GM21576 (cell line): Measurements from ENCODE around the gene MXRA8.
A peak's percentile ranks its signal among the peaks of the same experiment; 100 is the strongest.

ENCODE experiments used
- ATAC-seq: cut with Tn5 transposase; IDR thresholded peaks from one replicate; pipeline ENCODE4 v1.9.1; 2021; ENCODE audit warnings: mild to moderate bottlenecking, moderate library complexity; ENCODE audit not compliant: unreplicated experiment

MXRA8 gene

DNA sequence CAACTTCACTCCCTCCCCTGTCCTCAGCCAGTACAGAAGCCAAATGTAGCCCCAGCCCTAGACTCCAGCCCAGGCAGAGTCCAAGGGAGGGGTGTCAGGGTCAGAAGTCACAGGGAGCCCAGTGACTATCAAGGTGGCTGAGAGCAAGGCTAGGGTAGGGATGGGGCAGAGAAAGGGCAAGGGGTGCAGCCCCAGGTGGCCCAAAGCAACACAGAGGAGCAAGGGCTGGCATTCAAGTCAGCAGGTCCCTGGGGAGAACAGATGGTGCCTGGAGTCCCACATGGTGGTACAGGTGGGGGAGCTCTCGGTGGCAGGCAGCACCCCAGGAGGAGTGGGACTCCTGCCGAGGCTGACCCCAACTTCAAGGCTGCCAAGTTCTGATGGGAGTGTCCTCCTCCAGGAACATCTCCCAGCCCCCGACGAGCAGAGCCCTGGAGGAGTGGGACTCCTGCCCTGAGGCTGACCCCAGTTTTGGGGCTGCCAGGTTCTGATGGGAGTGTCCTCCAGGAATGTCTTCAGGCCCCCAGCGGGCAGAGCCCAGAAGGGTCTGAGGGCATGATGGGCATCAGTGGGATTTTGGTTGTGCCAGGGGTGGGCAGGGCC lies 5.5 kb downstream of the MXRA8 start:
- ATAC-seq, result no peak

DNA sequence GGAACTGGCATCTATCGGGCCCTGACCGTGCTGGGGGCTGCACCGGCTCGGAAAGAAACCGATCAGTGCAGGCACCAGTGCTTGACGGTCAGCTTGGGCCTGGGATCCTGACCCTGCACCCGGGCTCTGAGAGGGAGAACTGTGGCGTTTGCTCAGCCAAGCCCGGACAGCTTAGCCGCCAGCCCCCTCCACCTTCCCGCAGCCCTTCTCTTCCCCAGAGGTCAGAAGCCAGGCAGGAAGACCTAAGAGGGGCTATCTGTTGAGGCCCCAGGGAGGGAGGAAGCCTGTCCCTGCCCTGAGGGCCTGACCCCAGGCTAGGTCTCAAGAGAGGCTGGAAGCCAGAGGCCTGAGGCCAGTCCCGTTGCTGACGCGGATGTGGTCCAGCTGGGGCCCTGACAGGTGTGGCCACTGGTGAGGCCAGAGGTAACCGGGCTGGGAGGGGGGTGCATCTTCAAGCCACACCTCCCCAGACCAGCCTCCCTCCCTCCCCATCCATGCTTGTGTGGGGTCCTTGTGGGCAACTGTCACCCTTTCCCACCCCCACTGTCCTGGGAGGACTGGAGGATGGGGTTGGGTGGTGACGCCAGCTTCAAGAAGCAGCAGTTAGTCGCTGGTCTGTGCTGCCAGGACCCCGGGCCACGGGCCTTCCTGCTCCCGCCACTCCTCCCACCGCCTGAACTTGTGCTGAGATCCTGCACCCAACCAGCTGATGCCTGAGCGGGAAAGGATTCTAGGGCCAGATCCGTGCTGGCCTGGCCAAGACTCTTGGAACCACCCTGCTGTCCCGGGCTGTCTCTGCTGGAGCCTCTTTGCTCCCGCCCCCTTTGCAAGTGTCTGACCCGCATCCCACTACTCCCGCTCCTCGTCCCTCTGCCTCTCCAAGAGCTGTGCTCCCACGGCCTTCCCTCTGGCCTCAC lies 6.6 kb downstream of the MXRA8 start:
- no peak for ATAC-seq

DNA sequence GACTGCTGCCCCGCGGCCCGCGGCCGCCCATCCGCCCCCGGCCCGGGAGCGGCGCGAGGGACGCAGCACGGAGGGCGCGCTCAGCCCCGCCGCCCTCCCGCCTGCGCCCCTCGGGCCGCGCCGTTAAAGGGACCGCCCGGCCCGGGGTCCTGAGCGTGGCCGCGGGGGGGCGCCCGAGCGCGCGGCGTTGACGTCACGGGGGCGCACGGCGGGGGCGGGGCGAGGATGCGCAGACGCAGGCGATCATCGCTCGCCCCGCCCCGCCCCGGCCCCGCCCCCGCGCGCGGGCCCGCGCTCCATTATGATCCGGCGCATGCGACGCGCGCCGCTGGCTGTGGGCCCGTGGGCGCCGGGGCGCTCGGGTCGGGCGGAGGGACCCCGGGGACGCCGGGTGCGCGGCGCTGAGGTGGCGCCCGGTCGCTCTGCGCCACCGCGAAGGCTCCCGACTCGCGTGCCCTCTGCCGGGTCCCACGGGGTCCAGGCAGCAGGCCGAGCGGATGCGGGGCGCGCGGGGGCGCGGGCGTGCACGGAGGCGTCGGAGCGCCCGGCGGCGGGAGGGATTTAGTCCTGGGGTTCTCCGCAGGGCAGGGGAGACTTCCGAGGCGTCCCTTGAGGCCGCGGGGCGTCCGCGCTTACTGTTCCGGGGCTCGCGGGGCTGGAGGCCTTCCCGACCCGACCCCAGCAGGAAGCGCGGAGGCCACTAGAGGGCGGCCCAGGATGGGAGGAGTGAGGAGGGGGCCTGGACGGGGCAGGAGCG lies 8.9 kb downstream of the MXRA8 start, which contains the start of gene DVL1:
DVL1 (minus strand) TSS at position 163 of the 757 bp plus-strand sequence. CDS start 353 bp downstream, outside the sequence.
- ATAC-seq, result peak; percentile 49

DNA sequence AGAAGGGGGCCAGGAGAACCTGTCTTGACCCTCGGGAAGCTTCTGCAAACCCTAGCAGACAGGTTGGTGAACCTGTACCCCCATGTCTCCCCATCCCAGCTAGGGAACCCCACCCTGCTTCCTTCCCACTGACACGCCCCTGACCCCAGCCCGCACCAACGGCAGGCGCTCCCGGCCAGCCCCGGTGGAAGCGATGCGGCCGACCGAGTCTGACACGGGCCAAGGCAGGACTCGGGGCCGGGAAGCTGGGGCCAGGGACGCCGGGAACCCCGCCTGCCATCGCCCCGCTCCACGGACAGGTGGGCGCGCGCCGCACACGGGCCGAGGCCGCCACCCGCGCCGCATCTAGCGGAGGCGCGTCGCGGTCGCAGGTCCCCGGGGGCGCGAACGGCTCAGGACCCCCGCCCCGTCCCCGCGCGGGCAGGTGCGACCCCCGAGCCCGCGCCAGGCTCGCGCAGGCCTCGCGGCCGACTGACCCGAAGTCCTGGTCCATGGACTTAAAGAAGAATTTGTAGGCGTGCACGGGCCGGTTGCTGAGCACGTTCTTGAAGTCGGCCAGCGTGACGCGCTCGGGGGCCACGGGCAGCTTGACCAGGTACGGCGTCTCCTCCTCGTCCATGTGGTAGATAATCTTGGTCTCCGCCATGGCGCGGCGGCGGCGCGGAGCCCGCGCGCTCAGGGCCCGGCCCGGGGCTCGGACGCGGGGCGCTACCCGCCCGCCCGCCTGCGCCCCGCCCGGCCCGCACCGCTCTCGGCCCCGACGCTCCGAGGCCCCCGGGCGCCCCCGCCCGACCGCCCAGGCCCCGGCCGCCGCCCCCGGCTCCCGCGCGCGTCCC lies 9.7 kb downstream of the MXRA8 start:
- peak; percentile 31 for ATAC-seq

DNA sequence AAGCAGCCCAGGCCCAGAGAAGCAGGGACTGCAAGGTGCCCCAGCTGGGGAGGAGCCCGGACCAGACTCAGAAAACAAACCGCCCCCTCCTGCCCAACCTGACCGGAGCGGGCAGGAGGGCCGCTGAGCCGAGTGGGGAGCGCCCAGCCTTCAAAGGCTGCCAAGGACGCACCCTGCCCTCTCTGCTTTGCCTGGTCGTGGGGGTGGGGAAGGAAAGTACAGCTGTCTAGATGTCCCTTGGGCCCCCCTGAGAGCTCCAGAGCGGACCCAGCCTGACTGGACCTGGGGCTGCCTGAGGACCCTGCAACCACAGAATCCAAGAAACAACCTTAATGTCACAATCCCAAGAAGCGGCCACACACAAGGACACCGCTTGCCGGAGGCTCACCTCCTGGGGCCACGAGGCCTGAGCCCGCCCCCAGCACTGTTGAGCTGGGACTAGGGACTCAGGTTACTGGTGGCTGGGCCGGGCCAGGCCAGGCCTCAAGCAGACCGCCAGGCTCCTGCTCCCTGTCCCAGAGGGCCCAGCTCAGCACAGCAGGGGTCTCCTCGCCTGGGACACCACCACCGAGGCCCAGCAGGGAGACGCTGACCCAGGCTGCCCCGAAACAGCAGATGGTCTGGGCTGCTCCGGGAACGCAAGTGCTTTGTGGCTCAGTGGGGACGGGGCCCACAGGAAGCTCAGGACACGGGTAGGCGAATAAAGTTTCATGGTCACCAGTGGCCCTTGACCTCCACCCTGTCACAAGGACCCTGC lies 10.5 kb downstream of the MXRA8 start:
- ATAC-seq, result no peak

DNA sequence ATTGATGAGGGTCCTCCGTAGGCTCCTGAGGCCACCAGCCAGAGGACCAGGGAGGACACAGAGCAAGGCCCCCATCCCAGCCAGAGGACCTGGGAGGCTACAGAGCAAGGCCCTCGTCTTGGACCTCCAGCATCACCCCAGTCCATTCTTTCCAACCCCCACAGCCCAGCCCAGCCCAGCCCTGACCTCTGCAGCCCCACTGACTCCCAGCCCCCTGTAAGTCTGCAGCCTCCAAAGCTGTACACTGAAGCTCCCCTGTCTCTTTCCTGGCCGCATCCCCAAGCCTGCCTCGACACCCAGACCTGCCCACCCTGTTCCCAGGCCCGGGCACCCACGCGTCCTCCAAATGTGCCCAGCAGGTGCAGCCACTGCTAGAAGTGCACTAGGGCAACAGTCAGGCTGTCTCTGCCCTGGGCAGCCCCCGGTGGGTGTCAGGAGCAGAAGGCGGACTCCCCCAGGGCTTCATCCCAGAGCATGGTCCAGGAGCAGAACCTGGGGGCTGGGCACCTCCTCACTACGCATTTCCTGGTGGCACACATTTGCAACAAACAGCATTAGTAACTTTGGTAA lies 11.2 kb downstream of the MXRA8 start:
- ATAC-seq, result no peak

DNA sequence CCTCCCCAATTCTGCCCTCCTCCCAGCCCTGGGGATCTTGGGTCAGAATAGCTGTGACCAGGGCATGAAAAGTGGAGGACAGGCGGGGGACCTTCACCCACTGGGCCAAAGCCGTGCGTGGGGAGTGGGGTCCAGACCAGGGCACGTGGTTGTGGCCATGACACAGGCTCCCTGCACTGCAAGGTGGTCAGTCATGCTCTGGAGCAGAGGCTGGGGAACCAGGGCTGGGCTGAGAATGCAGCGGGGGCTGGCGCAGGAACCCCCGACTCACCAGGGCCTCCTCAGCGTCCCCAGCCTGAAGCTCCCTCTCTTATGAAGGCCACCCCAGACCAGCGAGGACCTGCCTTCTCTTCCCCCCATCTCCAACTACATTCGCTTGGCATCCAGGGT lies 11.9 kb downstream of the MXRA8 start:
- no peak for ATAC-seq

DNA sequence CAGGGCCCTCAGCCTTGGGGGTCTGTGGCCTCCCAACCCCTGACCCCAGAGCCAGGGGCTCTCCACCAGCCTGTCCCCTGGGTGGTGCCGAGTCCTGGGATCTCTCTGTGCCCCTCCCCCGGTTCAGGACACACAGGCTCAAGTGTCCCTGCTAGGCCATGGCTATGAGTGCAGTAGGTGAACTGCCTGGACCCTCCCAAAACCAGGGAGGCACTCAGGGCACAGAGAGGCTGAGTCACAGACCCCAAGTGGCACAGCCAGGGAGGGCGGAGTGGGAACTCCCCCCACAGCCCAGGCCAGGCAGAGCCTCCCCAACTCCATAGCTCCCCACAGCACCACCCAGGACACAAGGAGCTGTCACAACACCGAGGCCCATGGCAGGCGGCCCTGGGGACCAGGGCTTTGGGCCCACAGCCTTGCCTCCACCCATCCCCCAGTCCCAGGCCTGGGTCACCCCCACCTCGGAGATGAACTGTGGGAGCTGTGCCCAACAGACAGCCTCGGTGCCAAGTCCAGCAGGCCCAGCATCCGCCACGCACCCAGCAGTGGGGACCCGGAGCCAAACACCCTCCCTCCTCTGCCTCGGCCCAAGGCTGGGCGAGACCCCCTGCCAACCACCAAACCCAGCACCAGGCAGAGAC lies 12.4 kb downstream of the MXRA8 start:
- no peak for ATAC-seq

DNA sequence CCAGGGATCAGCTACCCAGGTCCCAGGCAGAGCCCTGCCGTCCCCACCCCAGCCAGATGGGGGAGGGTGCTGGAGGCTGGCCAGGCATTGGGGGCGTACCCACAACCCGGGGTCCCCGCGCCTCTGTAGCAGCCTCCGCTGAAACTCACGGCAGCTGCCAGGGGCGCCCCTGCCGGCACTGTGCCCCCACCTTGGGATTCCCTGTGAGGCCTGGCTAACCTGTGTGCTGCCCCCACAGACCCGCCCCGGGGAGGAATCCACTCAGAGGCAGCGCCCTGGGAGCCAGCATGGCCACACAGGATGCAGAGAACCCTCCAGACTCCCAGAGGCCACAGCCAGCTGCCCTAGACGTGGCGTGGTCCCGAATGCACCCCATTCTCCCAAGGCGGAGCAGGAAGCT lies 13.0 kb downstream of the MXRA8 start:
- ATAC-seq, result no peak

DNA sequence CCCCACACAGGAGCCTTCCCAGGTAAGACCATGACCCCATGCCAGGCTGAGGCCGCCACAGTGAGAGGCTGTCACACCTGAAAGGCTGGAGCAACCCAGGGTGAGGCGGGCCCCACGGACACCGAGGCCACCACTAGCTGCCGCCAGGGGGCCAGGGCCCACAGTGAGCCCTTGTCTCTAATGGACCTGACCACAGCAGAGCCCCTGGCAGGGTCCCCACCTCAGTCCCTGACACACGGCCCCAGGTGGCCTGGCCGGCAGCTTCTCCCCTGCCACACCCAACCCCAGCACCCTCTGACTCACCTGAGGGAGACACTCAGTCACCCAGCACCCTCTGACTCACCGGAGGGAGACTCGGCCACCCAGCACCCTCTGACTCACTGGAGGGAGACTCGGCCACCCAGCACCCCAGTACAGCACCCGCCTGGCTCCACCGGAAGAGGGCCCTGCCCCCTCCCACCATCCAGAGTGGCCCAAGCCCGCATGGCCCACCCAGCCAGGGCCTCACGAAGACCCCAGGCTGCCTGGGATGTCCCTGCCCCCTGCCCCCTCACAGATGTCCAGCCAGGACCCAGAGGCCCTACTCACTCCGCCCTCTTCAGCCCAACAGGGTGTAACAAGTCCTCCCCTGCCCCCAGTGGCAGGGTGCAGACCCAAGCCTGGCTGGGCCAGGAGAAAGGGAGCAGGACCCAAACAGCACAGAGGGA lies 13.5 kb downstream of the MXRA8 start:
- ATAC-seq, result no peak

DNA sequence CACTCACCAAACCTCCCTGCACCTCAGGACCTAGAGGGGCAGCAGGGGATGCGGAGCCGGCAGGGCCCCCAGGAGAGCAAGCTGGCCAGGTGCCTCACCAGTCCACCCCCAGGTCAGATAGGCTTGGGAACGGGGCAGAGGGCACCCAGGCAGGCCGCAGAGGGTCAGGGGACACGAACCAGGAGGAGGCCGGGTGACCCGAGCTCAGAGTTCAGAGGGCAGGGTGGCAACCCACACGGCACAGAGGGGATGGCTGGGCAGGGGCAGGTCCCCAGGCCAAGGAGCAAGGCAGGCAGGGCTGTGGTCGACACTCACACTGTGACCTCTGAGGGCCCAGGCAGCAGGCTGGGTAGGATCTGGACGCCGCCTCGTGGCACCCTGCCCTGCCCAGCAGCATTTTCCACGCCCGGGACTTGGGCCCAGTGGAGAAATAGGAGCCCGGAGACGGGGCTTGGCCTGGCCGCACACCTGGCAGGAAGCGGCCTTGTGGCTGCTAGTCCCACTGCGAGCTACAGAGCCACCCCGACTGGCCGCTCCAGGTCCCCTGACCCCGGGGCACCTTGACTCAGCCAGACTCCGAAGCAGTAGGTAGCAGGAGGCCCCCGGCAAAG lies 14.4 kb downstream of the MXRA8 start:
- no peak for ATAC-seq

DNA sequence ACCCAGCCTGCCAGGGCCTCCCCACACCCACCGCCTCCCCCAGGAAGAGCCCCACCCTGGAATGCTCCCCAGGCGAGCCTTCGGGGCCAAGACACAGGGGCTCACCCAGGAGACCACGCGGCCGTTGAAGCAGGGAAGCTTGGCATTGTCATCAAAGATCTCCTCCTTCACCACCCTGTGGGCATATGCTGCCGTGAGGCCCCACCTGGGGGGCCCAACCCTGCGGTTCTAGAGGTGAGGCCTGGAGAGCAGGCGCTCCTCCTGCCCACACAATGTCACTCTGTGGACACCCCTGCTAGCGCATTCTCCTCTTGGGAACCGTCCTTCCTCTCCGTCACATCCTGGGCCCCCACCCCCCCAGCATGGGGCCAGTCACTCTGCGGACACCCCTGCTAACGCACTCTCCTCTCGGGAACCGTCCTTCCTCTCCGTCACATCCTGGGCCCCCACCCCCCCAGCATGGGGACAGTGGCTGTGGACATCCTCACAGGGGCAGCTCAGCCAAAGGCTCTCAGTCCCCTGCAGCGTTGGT lies 15.7 kb downstream of the MXRA8 start:
- no peak for ATAC-seq

DNA sequence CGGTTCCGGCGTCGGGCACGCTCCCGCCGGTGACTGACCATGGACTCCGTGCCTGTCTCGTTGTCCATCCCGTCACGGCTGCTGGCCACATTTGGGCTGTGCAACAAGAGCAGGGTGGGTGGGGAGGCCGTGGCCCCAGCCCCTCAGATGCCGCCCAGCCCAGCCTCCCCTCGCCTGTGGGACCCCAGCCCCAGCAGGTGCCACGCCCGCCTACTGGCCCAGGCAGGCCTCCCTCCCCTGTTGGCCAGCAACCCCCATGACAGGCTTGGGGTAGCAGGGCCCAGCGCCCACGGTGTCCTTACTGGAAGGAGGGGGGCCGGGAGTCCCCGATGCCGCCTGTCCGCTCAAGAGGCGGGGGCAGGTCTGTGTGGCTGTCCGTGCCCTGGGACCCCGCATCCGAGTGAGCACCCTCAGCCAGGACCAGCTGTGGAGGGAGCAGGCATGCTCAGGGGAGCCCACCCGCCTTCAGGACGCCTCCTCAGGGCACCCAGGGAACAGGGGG lies 16.2 kb downstream of the MXRA8 start:
- ATAC-seq, result no peak

DNA sequence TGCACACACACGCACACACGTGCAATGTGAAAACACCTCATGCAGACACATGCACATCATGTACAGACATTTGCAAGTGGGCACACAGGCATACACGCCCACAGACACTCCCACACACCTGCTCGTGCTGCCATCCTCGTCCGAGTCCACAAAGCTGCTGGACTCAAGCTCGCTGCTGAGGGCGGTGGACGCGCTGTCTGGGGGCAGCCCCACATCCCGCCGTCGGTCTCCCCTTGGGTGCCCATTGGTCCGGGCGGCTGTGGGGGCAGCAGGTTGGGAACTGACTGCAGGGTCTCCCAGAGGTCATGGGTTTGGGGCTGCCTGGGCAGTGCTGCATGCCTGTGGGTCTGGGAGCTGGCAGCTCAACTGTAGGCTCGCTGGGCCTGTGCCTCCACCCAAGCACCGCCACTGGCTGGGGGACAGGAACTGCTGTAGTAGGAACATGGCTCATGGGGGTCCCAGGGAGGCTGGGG lies 16.8 kb downstream of the MXRA8 start:
- ATAC-seq, result no peak

DNA sequence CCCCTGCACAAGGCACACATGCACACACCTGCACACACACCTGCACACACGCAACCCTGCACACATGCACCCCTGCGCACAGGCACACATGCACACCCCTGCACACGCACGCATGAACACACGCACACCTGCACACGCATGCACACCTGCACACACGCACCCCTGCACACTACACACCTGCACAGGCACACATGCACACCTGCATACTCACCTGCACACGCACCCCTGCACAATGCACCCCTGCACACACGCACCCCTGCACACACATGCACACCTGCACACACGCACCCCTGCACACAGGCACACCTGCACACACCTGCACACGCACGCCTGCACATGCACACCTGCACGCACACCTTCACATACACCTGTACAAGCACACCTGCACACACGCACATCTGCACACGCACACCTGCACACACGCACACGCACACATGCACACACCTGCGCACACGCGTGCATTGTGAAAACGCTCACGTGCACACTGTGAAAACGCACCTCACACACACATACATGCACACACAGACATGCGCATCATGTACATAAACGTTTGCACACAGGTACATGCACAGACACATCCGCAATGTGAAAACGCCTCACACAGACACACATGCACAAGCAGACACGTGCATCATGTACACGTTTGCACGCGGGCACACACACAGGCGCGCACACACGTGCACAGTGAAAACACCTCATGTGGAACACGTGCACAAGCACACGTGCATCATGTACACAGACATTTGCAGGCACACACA lies 17.4 kb downstream of the MXRA8 start:
- ATAC-seq, result no peak

DNA sequence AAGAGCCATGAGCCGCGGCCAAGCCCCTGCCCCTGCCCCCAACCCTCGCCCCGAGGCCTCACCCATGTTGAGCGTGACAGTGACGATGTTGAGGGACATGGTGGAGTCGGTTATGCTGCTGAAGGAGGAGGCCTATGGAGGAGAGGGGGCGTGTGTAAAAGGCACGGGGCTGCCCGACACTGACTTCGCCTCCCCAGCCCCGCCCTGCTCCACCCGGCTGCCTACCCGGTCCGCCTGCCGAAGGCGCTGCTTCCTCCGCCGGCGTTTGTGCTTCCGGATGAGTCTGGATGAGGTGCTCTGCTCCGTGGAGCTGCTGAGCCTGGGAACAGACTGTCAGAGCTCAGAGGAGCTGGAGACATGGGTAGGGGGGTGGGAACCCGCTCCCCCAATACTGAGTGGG lies 18.2 kb downstream of the MXRA8 start:
- ATAC-seq, result no peak

DNA sequence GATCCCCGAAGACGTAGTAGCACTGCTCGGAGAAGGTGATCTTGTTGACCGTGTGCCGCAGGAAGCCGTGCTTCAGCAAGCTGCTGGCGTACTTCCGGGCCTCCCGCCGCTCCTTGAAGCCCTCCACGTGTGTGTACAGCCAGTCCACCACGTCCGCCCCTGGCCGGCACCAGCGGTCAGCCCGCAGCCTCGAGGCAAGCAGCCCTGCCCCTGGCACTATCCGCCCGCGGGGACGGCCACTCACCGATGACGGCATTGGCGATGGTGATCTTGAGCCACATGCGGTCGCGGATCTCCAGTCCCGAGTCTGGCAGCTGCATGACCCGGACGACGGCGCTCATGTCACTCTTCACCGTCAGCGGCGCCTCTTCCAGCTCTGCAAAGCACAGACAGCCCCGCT lies 20.1 kb downstream of the MXRA8 start:
- no peak for ATAC-seq
